Activated T-cell treated with anti-CD3 and anti-CD28 coated beads, Interleukin-2, amount 50 U/mL, for 48 hours (primary cell): ENCODE measurements around the gene TAF8.
A peak's percentile ranks its signal among the peaks of the same experiment; 100 is the strongest.

Experiments
- DNase-seq, 2 experiments: peaks; one replicate each; pipeline ENCODE4 v3.0.0-alpha.2; 2020

Gene TAF8

DNA sequence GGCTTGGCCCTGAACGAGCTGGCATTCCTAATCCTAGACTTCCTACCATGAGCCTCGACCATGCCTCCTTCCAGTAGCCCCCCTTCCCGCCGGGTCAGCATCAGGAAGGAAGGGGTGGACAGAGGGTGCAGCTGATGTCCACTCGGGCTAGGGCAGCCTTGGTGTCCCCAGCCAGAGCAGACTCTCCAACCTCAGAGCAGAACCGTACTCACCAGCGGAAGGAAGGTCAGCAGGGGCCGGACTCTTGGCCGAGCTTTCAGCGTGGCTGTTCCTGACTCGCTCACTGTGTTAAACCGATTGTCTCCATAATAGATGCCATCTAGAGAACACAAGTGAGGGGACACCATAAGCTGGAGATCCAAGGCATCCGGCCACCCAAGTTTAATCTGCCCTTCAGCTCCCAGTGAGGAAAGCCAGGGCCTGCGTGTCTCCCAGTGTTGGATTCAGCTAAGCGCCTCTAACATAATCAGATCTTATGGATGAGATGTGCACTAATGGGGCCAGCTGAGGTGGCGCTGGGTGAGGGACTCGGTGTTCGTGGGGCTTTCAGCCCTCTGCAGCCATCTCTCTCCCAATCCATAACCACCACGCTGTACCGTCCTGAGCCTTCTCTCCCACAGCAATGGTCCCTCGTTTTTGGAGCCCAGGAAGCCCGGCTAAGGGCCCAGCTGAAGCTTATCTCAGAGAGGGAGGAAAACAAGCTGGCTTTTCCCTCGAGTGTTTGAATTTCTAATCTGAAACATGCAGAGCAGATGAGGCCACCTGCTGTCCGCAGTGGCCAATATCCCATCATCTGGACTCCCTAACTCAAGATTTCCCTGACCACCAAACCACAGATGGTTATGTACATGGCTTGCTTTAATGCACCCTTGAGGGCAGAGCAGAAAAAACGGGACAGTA, 78.4 kb downstream of the TAF8 start:
- no peak for DNase-seq

DNA sequence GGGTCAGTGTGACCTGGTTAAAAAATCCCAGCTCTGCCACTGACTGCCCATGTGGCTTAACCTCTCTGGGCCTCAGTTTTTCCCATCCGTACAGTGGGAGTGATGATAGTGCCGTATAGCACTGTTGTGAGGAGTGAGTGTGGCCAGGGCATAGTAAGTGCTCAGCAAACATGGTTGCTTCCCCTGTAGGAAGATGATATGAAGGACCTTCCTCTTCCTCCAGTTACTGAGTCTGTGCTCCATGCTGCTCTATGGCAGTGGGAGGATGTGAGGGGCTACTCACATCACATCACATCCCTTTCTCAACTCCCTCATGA, 79.0 kb downstream of the TAF8 start:
- no peak for DNase-seq

DNA sequence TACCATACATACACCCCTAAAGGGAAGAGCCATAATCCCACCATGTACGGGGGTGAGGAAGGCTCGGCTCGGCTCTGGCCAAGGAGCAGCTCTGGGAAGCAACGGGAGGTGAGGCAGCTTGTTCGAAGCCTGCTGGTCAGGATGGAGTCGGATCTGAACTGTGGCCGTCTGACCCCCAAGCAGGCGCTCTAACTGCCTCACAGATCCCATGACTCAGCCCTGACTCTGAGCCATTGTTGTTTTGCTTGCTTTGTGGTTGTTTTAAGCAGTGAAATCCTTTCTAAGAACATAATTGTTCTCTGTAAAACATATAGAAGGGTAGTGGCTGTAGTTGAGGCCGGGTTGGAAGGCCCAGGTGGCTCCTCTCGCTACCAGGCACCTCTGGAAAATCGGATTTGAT, 81.2 kb downstream of the TAF8 start:
- DNase-seq, result no peak

DNA sequence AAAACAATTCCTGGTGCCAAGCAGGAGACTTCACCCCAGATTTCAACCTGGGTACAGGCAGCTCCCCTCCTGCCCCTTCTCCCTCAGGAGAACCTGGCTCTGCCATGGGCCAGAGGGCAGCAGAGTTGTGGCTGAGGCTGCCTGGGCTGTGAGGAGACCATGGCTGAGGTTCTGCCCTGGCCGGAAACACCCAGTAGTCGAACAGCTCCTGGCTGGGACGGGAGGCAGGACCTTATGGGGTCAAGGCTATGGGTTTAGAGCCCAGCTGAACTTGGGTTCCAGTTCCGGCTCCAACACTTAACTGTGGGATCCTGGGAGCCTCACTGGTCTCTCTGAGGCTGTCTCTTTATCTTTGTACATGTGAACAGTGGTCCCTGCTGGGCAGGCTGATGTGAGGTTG, 83.6 kb downstream of the TAF8 start:
- no peak for DNase-seq

DNA sequence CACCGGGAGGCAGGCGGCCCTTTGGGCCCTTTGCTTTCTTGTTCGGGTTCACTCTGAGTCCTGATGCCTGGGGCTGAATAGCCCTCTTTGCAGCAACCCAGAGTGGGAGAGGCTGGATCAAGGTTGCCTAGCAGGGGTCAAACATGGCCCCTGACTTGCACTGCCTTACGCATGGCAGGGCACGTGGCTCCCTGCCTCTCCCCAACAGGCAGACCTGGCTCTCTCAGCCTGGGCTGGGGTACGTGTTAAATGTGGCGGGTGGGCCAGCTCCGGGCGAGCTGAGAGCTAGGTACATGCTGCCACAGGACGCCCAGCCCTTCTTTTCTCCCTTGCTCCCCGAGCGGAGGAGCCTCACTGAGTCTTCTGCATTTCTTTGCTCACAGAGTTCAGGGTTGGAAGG, 84.8 kb downstream of the TAF8 start:
- DNase-seq, result no peak

DNA sequence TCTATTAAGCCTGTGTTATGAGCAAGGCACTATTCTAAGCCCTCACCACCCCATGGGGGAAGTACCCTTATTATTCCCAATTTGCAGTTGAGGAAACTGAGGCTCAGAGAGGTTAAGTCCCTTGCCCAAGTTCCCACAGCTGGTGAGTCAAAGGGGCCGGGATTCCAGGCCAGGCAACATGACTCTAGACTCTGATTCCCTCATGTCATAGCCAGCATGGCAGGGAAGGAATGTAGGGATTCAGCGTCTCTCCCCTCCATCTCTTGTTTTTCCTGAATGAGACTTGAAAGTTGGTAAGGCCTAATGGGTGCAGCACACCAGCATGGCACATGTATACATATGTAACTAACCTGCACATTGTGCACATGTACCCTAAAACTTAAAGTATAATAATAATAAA, 85.4 kb downstream of the TAF8 start:
- no peak for DNase-seq

DNA sequence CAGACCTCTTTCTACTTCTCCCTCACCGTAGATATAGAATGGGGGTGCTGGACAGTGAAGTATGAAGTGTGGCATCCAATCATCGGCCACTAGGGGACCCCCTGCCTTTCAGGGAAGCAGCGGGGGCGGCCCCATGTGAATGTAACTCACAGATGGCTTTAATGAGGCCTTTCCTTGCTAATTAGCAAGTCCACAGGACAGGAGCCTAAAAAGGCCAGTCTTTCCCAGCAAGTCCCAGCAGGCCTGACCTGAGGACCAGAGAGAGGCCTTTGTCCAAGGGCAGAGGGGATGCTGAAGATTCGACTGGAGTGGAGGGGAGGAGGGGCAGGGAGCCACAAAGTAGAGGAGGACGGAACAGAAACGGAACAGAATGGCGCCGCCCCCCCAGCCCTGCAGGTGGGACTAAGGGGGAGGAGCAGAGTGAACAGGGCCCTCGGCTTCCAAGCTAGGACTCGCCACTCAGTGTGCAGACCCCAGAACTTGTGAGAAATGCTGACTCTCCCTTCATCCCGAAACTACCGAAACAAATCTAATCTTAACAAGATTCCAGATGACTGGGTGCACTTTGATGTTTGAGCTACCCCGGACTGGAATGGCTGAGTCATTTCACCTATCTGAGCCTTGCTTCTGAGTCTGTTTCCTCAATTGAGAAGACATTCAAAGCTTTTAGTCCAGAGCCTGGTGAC, 86.3 kb downstream of the TAF8 start:
- DNase-seq, result peak; percentile 60 to 64
